Body of pancreas (tissue), 4 donors: ENCODE data around the gene ADGRG3. TPM values are rescaled to one million over a fixed set of nuclear protein-coding genes. Genes with fewer than 3 reads are reported as not detected.

Experiments used
- ATAC-seq: fragments of 150-250 bp; one replicate; pipeline ENCODE4 v1.9.1; 2016
- DNase-seq, 4 donors: peaks; one replicate each; pipeline ENCODE4 v3.0.0-alpha.2; 2019
- H3K27ac ChIP-seq, 4 donors: fragments of 200-600 bp; sonication (generic); 1 replicate in 3 of 4; 2 replicates in 1 of 4; pipeline versions ENCODE4 v1.5.1 to v1.6.1; 2016 to 2019; ENCODE audit warnings: mild to moderate bottlenecking in 1 of 4, mixed read lengths in 1 of 4, moderate library complexity in 1 of 4
- H3K27me3 ChIP-seq, 2 donors: fragments of 200-600 bp; sonication (generic); one replicate each; pipeline ENCODE4 v1.6.0; 2016; ENCODE audit warnings: mild to moderate bottlenecking in 1 of 2
- H3K36me3 ChIP-seq, 2 donors: fragments of 200-600 bp; sonication (generic); replicated peaks in 1 of 2; 2 replicates each; pipeline ENCODE4 v1.5.1; 2016; ENCODE audit warnings: low read depth in 2 of 2; ENCODE audit not compliant: insufficient read depth in 1 of 2
- H3K4me1 ChIP-seq: fragments of 200-600 bp; sonication (generic); one replicate; pipeline ENCODE4 v1.6.0; 2016
- H3K4me3 ChIP-seq, 2 donors: fragments of 200-600 bp; sonication (generic); 1 replicate in 1 of 2; 2 replicates in 1 of 2; pipeline ENCODE4 v1.5.1; 2016 to 2019
- H3K9me3 ChIP-seq, 3 donors: fragments of 200-600 bp; sonication (generic); 1 replicate in 2 of 3; 2 replicates in 1 of 3; pipeline ENCODE4 v1.5.1; 2016
- POLR2A ChIP-seq, 3 donors: fragments of 450-650 bp; IDR thresholded peaks; one replicate each; pipeline ENCODE4 v1.6.1; 2016; ENCODE audit warnings: antibody characterized with exemption in 3 of 3, mild to moderate bottlenecking in 2 of 3
- WGBS, 2 donors: methylation state at CpG; one replicate each; pipeline ENCODE4 v1.1.5; 2017; 5-methylcytosine and 5-hydroxymethylcytosine counted together
- intact Hi-C: fragments of 100-400 bp; cut with DNase I; formaldehyde crosslinking; loops from one replicate; pipeline ENCODE4 v1.15.1; 2023
- total RNA-seq, 2 donors: library from RNA; depleted of rRNA; stranded (reverse); fragments of >200 nt; gene quantifications; one replicate each; pipeline ENCODE4 v1.1.0, GENCODE V29; 2016
- TF ChIP-seq, protein P1 (sequence below), 7 experiments: fragments of 450-650 bp in 4 of 7; fragments of 200-600 bp in 3 of 7; sonication (generic) in 3 of 7; IDR thresholded peaks; one replicate each; pipeline ENCODE4 v1.5.1; 2016 to 2019; ENCODE audit warnings: antibody characterized with exemption in 7 of 7

The ADGRG3 gene
- total RNA-seq, 2 donors from 2014 or later = 2.0 to 6.0 TPM

DNA sequence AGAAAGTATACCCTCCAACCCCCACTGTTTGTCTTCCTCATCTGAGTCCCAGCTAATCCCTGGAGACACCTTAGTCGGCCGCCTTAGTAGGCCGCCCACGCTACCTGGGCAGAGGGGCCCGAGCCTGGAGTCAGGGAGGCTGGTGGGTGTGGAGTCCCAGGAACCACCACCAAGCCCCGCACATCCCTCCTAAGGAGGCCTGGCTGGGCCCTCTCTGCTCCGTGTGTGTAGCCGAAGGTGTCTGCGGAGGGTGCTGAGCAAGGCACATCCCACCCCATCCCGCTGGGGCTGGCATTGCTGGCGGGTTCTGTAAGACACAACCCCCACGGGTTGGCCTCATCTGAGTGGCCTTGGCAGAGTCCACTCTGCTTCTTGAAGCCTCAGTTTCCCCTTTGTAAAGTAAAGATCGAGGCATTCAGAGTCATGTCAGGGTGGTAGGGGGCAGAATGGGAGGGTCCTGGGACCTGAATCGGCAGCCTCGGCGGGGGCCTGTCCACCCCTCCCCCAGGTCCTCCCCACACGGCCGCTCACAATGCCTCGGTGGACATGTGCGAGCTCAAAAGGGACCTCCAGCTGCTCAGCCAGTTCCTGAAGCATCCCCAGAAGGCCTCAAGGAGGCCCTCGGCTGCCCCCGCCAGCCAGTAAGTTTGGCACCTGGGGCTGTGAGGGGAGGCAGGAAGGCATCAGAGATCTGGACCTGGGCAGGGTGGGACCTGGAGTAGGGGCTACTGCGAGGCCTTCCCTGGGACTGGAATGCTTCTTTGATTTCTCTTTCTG lies 15.2 kb upstream of the ADGRG3 start:
- TF ChIP-seq POLR2A (IDR thresholded peaks at IDR 0.05) = no peak
- TF ChIP-seq, protein P1, sequence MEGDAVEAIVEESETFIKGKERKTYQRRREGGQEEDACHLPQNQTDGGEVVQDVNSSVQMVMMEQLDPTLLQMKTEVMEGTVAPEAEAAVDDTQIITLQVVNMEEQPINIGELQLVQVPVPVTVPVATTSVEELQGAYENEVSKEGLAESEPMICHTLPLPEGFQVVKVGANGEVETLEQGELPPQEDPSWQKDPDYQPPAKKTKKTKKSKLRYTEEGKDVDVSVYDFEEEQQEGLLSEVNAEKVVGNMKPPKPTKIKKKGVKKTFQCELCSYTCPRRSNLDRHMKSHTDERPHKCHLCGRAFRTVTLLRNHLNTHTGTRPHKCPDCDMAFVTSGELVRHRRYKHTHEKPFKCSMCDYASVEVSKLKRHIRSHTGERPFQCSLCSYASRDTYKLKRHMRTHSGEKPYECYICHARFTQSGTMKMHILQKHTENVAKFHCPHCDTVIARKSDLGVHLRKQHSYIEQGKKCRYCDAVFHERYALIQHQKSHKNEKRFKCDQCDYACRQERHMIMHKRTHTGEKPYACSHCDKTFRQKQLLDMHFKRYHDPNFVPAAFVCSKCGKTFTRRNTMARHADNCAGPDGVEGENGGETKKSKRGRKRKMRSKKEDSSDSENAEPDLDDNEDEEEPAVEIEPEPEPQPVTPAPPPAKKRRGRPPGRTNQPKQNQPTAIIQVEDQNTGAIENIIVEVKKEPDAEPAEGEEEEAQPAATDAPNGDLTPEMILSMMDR (IDR thresholded peaks at IDR 0.05) = no peak
- peaks cover 3 to 4% of the 10 kb centered on the region in 2 donors for H3K36me3 ChIP-seq
- H3K4me1 ChIP-seq = peaks cover 2% of the 10 kb centered on the region
- H3K27ac ChIP-seq = no peak overlapping the region
- intact Hi-C loops = loop anchor here (5.0 kb wide), 1 partner anchor 74 kb away; no protein-coding TSS in a partner anchor
- DNase-seq (no peak), ATAC-seq (no peak)
- no peak overlapping the region for H3K4me3 ChIP-seq
- no peaks in the 10 kb centered on the region for H3K9me3 ChIP-seq
- no peaks in the 10 kb centered on the region for H3K27me3 ChIP-seq
- 86 to 90% methylated on average over 7 to 23 of the region's 23 CpGs for WGBS, 2 donors

DNA sequence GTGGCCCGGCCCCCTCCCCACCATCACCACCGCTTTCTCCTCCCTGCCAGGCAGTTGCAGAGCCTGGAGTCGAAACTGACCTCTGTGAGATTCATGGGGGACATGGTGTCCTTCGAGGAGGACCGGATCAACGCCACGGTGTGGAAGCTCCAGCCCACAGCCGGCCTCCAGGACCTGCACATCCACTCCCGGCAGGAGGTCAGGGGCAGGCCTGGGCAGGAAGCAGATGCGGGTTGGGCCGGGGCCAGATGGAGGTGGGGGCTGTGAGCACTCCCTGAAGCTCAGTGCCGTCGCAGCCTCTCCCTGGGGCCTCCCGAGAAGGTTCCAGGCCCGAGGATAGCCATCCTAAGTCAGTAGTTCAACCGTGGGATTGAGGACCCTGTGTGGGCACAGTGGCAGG lies 14.2 kb upstream of the ADGRG3 start:
- Histone ChIP-seq H3K9me3 (no peaks in the 10 kb centered on the region), H3K36me3 (peaks cover 4 to 13% of the 10 kb centered on the region in 2 donors), H3K27ac (no peak overlapping the region), H3K4me3 (no peak overlapping the region), H3K27me3 (no peaks in the 10 kb centered on the region), H3K4me1 (no peaks in the 10 kb centered on the region)
- TF ChIP-seq POLR2A (IDR thresholded peaks at IDR 0.05) = no peak
- TF ChIP-seq, protein P1 (IDR thresholded peaks at IDR 0.05) = no peak
- intact Hi-C loops = loop anchor here (5.0 kb wide), 1 partner anchor 73 kb away; no protein-coding TSS in a partner anchor
- ATAC-seq (no peak), DNase-seq (no peak)
- WGBS, 2 donors = 64 to 70% methylated on average over 7 to 16 of the region's 16 CpGs

DNA sequence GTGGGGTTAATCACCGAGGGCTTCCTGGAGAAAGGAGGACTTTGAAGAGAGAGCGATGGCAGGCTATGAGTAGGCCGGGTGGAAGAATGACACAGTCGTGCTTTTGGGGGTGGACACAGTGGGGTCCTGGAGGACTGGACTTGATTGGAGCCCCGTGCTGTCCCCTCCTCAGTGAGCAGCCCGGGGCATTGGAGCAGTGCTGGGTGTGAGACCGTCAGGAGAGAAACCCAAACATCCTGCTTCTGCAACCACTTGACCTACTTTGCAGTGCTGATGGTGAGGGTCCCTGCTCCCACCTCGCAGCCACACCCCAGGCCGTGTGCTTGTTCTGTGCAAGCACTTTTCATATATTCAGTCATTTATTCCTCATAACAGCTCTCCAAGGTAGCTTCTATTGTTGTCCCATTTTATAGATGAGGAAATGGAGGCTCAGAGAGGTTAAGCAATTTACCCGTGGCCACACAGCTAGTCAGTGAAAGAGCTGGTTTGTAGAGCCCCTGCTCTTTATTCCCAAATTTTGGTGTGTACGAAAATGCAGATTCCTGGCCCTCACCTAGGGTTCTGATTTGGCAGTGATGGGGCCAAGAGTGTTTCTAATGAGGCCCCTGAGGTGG lies 11.7 kb upstream of the ADGRG3 start:
- H3K9me3 ChIP-seq = no peaks in the 10 kb centered on the region
- WGBS, 2 donors = 87 to 88% methylated on average over 11 of the region's 11 CpGs
- DNase-seq = no peak
- intact Hi-C loops = no loop called here
- no peak overlapping the region for H3K4me3 ChIP-seq
- peaks cover 0 to 24% of the 10 kb centered on the region in 2 donors for H3K36me3 ChIP-seq
- H3K27me3 ChIP-seq = no peaks in the 10 kb centered on the region
- no peak for ATAC-seq
- no peak for TF ChIP-seq POLR2A (IDR thresholded peaks at IDR 0.05)
- TF ChIP-seq, protein P1 (IDR thresholded peaks at IDR 0.05) = no peak
- H3K27ac ChIP-seq = no peak overlapping the region
- no peaks in the 10 kb centered on the region for H3K4me1 ChIP-seq

DNA sequence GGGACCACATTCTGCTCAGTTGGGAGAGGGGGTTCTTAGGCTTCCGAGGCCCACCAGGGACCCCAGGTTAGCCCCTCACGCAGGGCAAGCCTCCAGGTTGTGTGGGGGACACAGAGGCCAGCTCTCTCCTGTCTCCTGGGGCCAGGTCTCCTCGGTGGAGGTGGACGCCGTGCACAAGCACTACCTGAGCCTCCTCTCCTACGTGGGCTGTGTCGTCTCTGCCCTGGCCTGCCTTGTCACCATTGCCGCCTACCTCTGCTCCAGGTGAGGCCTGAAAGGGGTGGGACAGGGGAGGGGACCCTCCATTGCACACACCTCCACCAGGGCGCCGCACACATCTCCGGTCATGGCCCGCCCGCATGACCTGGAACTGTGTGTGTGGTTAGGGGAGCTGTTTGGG lies 10.9 kb upstream of the ADGRG3 start:
- DNase-seq (no peak), ATAC-seq (no peak)
- Histone ChIP-seq H3K9me3 (no peaks in the 10 kb centered on the region), H3K27ac (no peak overlapping the region), H3K36me3 (peaks cover 0 to 26% of the 10 kb centered on the region in 2 donors), H3K27me3 (no peaks in the 10 kb centered on the region), H3K4me1 (no peaks in the 10 kb centered on the region), H3K4me3 (no peak overlapping the region)
- 89 to 96% methylated on average over 7 to 13 of the region's 13 CpGs for WGBS, 2 donors
- no peak for TF ChIP-seq POLR2A (IDR thresholded peaks at IDR 0.05)
- TF ChIP-seq, protein P1 (IDR thresholded peaks at IDR 0.05) = no peak
- intact Hi-C loops = no loop called here
